ENCODE results near the gene ELP6. TPM values are rescaled to one million over a fixed set of nuclear protein-coding genes. Genes with fewer than 3 reads are reported as not detected.

ELP6 gene
- total RNA-seq, 1 experiment from 2014 or later = 62.0 TPM

DNA sequence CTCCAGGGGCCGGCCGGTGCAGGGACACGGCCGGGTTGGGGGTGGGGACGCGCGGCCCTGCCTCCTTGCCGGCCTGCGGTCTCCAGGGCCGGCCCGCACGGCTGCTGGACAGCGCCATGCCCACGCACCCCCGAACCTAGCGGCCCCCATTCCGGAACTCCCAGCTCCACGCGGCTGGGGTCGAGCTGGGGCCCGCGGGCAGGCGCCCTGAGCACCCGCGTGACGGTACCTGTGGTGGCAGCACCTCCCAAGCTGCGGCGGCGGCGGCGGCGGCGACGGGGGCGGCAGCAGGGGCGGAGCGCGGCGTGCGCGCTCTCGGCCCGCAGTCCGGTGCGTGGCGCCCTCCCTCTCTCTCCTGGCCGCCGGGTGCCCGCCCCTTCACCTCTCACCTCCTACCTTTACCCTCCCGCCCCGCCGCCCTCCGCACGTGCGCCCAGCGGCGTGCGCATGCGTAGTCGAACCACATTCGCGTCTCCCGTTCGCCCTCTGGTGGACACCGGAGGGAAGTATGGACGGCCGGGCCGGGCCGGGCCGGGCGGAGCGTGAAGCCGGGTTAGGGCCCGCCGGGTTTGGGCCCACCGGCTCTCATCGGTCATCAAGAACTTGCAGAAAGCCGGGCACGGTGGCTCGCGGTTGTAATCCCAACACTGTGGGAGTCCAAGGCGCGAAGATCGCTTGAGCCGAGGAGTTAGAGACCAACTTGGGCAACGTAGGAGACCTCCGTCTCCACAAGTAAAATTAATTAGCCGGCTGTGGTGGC lies 37.8 kb downstream of the ELP6 start, which contains the start of gene SCAP:
Gene SCAP, minus strand, starts transcription at position 372 of the 760 bp plus-strand sequence. CDS start 32,948 bp downstream, outside the sequence.
- peaks cover 4% of the 10 kb centered on the region; the same call in 1 of the 2 replicates for H3K9me3 Mint-ChIP-seq
- no peaks in the 10 kb centered on the region for H3K27me3 Mint-ChIP-seq (ENCODE audit: low read depth)
- ATAC-seq (peak; percentile 91), DNase-seq (ENCODE audit: low spot score) (peak; percentile 95)
- POLR2A ChIA-PET = interaction anchor here (1.0 kb wide), 1 partner anchor 54 kb away, joined by 3 read pairs; no protein-coding TSS in a partner anchor
- H3K27ac Mint-ChIP-seq = peak within 1 kb of the TSS; percentile 91
- CTCF ChIA-PET = interaction anchor here (0.6 to 2.5 kb wide), 4 partner anchors 30 to 86 kb away, joined by 3 to 18 read pairs (median 4); no protein-coding TSS in a partner anchor
- no peaks in the 10 kb centered on the region for H3K36me3 Mint-ChIP-seq
- peaks cover 39% of the 10 kb centered on the region for H3K4me1 Mint-ChIP-seq
- peak within 1 kb of the TSS; percentile 92 for H3K4me3 Mint-ChIP-seq
- TF ChIP-seq ZNF416 (CRISPR knock-in tag; IDR thresholded peaks at IDR 0.05) (no peak), ZNF671 (CRISPR knock-in tag; IDR thresholded peaks at IDR 0.05) (no peak), ZNF138 (CRISPR knock-in tag; conservative IDR thresholded peaks at IDR 0.05) (no peak), ZNF263 (CRISPR knock-in tag; IDR thresholded peaks at IDR 0.05; ENCODE audit: low read depth) (no peak), CBFB (CRISPR knock-in tag; IDR thresholded peaks at IDR 0.05; ENCODE audit: low read depth) (no peak), ESRRA (CRISPR knock-in tag; IDR thresholded peaks at IDR 0.05; ENCODE audit: borderline replicate concordance) (0 out of 2 replicates have a peak, but pooled peaks have one; percentile 79), GRHL2 (CRISPR knock-in tag; IDR thresholded peaks at IDR 0.05; ENCODE audit: insufficient replicate concordance, severe bottlenecking) (no peak), CREM (CRISPR knock-in tag; IDR thresholded peaks at IDR 0.05) (no peak), NFE2L1 (CRISPR knock-in tag; IDR thresholded peaks at IDR 0.05) (no peak; the same call in 1 of the 2 replicates), JAZF1 (CRISPR knock-in tag; IDR thresholded peaks at IDR 0.05) (no peak), ZNF219 (CRISPR knock-in tag; IDR thresholded peaks at IDR 0.05; ENCODE audit: borderline replicate concordance) (no peak), IRF2 (CRISPR knock-in tag; IDR thresholded peaks at IDR 0.05; ENCODE audit: borderline replicate concordance, low read depth) (no peak), GTF2I (CRISPR knock-in tag; conservative IDR thresholded peaks at IDR 0.05) (peak; percentile 83), ATF1 (CRISPR knock-in tag; IDR thresholded peaks at IDR 0.05) (no peak), EMX1 (CRISPR knock-in tag; IDR thresholded peaks at IDR 0.05) (no peak), RORB (CRISPR knock-in tag; IDR thresholded peaks at IDR 0.05) (no peak), CREB1 (CRISPR knock-in tag; IDR thresholded peaks at IDR 0.05) (0 out of 2 replicates have a peak, but pooled peaks have one; percentile 16)
- TF ChIP-seq, protein P1, sequence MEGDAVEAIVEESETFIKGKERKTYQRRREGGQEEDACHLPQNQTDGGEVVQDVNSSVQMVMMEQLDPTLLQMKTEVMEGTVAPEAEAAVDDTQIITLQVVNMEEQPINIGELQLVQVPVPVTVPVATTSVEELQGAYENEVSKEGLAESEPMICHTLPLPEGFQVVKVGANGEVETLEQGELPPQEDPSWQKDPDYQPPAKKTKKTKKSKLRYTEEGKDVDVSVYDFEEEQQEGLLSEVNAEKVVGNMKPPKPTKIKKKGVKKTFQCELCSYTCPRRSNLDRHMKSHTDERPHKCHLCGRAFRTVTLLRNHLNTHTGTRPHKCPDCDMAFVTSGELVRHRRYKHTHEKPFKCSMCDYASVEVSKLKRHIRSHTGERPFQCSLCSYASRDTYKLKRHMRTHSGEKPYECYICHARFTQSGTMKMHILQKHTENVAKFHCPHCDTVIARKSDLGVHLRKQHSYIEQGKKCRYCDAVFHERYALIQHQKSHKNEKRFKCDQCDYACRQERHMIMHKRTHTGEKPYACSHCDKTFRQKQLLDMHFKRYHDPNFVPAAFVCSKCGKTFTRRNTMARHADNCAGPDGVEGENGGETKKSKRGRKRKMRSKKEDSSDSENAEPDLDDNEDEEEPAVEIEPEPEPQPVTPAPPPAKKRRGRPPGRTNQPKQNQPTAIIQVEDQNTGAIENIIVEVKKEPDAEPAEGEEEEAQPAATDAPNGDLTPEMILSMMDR (IDR thresholded peaks at IDR 0.05) = peak; percentile 95
- TF ChIP-seq, protein P2, sequence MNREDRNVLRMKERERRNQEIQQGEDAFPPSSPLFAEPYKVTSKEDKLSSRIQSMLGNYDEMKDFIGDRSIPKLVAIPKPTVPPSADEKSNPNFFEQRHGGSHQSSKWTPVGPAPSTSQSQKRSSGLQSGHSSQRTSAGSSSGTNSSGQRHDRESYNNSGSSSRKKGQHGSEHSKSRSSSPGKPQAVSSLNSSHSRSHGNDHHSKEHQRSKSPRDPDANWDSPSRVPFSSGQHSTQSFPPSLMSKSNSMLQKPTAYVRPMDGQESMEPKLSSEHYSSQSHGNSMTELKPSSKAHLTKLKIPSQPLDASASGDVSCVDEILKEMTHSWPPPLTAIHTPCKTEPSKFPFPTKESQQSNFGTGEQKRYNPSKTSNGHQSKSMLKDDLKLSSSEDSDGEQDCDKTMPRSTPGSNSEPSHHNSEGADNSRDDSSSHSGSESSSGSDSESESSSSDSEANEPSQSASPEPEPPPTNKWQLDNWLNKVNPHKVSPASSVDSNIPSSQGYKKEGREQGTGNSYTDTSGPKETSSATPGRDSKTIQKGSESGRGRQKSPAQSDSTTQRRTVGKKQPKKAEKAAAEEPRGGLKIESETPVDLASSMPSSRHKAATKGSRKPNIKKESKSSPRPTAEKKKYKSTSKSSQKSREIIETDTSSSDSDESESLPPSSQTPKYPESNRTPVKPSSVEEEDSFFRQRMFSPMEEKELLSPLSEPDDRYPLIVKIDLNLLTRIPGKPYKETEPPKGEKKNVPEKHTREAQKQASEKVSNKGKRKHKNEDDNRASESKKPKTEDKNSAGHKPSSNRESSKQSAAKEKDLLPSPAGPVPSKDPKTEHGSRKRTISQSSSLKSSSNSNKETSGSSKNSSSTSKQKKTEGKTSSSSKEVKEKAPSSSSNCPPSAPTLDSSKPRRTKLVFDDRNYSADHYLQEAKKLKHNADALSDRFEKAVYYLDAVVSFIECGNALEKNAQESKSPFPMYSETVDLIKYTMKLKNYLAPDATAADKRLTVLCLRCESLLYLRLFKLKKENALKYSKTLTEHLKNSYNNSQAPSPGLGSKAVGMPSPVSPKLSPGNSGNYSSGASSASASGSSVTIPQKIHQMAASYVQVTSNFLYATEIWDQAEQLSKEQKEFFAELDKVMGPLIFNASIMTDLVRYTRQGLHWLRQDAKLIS (CRISPR knock-in tag; IDR thresholded peaks at IDR 0.05; ENCODE audit: borderline replicate concordance) = no peak
- TF ChIP-seq, protein P3, sequence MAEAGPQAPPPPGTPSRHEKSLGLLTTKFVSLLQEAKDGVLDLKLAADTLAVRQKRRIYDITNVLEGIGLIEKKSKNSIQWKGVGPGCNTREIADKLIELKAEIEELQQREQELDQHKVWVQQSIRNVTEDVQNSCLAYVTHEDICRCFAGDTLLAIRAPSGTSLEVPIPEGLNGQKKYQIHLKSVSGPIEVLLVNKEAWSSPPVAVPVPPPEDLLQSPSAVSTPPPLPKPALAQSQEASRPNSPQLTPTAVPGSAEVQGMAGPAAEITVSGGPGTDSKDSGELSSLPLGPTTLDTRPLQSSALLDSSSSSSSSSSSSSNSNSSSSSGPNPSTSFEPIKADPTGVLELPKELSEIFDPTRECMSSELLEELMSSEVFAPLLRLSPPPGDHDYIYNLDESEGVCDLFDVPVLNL (CRISPR knock-in tag; IDR thresholded peaks at IDR 0.05; ENCODE audit: borderline replicate concordance, low read depth) = no peak
- TF ChIP-seq, protein P4, sequence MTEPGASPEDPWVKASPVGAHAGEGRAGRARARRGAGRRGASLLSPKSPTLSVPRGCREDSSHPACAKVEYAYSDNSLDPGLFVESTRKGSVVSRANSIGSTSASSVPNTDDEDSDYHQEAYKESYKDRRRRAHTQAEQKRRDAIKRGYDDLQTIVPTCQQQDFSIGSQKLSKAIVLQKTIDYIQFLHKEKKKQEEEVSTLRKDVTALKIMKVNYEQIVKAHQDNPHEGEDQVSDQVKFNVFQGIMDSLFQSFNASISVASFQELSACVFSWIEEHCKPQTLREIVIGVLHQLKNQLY (CRISPR knock-in tag; IDR thresholded peaks at IDR 0.05) = no peak
- TF ChIP-seq, protein P5, sequence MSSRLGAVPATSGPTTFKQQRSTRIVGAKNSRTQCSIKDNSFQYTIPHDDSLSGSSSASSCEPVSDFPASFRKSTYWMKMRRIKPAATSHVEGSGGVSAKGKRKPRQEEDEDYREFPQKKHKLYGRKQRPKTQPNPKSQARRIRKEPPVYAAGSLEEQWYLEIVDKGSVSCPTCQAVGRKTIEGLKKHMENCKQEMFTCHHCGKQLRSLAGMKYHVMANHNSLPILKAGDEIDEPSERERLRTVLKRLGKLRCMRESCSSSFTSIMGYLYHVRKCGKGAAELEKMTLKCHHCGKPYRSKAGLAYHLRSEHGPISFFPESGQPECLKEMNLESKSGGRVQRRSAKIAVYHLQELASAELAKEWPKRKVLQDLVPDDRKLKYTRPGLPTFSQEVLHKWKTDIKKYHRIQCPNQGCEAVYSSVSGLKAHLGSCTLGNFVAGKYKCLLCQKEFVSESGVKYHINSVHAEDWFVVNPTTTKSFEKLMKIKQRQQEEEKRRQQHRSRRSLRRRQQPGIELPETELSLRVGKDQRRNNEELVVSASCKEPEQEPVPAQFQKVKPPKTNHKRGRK (CRISPR knock-in tag; IDR thresholded peaks at IDR 0.05; ENCODE audit: borderline replicate concordance) = no peak
- TF ChIP-seq, protein P6, sequence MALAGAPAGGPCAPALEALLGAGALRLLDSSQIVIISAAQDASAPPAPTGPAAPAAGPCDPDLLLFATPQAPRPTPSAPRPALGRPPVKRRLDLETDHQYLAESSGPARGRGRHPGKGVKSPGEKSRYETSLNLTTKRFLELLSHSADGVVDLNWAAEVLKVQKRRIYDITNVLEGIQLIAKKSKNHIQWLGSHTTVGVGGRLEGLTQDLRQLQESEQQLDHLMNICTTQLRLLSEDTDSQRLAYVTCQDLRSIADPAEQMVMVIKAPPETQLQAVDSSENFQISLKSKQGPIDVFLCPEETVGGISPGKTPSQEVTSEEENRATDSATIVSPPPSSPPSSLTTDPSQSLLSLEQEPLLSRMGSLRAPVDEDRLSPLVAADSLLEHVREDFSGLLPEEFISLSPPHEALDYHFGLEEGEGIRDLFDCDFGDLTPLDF (CRISPR knock-in tag; IDR thresholded peaks at IDR 0.05) = no peak
- TF ChIP-seq, protein P7, sequence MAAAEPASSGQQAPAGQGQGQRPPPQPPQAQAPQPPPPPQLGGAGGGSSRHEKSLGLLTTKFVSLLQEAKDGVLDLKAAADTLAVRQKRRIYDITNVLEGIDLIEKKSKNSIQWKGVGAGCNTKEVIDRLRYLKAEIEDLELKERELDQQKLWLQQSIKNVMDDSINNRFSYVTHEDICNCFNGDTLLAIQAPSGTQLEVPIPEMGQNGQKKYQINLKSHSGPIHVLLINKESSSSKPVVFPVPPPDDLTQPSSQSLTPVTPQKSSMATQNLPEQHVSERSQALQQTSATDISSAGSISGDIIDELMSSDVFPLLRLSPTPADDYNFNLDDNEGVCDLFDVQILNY (CRISPR knock-in tag; IDR thresholded peaks at IDR 0.05) = peak; percentile 83; the same call in 1 of the 2 replicates

Measured in WTC11 (cell line).